GM19023 (cell line): ENCODE data around the gene OSBP2.

ENCODE experiments used
- ATAC-seq: cut with Tn5 transposase; IDR thresholded peaks from one replicate; pipeline ENCODE4 v1.9.1; 2021; ENCODE audit warnings: mild to moderate bottlenecking, moderate library complexity; ENCODE audit not compliant: unreplicated experiment

OSBP2 gene

GRCh38 chr22:30864441-30865420, 170.1 kb downstream of the OSBP2 start:
- ATAC-seq = no peak

GRCh38 chr22:30865656-30866055, 171.0 kb downstream of the OSBP2 start:
- no peak for ATAC-seq

DNA sequence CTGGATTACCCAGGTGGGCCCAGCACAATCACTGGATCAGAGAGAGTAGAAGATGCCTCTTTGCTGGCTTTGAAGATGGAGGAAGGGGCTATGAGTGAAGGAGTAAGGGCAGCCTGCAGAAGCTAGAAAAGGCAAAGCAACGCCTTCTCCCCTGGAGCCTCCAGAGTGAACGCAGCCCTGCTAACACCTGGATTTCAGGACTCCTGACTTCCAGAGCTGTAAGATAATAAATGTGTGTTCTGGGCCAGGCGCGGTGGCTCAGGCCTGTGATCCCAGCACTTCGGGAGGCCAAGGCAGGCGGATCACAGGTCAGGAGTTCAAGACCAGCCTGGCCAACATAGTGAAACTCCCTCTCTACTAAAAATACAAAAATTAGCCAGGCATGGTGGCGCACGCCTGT, 171.5 kb downstream of the OSBP2 start:
- no peak for ATAC-seq

DNA sequence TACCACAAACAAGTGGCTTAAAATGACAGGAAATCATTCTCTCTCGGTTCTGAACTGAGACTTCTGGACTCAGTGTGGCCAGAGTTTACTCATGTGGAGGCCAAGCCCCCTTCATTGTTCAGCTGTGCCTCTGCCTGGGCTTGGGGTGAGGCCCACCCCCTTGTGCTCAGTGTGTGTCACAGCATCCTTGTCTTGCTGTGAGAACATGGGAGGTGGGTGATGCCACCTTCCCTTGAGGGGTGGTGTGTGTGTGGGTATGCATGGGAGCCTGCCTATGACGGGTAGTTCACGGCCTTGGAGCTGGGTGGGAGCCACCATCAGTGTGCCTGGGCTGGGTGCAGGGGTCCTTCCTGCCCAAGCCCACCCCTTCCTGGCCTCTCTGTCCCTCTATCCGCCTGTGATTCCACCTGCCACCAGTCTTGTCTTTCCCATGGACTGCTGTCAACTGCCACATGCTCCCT, 172.2 kb downstream of the OSBP2 start:
- ATAC-seq = no peak

GRCh38 chr22:30867746-30868662, 173.3 kb downstream of the OSBP2 start:
- no peak for ATAC-seq

DNA sequence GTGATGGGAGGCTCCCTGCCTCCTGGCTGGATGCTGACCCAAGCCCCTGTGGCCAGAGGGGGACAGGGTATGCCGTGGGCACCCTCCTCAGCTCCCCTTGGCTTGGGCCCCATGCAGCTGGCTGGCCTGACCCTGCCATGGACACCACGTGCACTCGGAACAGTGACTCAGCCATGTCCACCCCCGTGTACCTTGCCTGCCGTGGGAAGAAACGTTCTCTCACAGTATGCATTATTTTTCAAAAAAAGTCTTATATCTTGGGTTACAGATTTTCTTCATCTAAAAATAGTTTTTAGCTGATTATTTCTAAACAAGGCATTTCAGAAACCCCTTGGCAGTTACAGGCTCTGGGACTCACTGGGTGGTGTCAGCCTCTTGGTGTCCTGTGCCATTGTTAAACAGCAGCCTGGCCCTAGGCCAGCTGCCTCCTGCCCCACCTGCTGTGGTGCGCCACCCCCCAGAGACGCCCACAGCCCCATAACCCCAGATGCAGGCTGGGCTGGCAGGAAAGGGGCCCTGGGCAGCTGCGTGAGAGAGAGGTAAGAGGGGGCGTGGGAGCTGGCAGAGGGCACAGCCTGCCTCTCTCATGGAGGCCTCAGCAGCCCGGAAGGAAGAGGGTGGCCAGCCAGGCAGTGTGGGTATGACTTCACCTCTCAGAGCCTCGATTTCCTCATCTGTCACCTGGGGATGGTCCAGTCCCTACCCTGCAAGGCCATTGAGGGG, 174.2 kb downstream of the OSBP2 start:
- ATAC-seq = no peak

- no peak for ATAC-seq
Observed at GRCh38 chr22:30869667-30870395, 175.2 kb downstream of the OSBP2 start.

DNA sequence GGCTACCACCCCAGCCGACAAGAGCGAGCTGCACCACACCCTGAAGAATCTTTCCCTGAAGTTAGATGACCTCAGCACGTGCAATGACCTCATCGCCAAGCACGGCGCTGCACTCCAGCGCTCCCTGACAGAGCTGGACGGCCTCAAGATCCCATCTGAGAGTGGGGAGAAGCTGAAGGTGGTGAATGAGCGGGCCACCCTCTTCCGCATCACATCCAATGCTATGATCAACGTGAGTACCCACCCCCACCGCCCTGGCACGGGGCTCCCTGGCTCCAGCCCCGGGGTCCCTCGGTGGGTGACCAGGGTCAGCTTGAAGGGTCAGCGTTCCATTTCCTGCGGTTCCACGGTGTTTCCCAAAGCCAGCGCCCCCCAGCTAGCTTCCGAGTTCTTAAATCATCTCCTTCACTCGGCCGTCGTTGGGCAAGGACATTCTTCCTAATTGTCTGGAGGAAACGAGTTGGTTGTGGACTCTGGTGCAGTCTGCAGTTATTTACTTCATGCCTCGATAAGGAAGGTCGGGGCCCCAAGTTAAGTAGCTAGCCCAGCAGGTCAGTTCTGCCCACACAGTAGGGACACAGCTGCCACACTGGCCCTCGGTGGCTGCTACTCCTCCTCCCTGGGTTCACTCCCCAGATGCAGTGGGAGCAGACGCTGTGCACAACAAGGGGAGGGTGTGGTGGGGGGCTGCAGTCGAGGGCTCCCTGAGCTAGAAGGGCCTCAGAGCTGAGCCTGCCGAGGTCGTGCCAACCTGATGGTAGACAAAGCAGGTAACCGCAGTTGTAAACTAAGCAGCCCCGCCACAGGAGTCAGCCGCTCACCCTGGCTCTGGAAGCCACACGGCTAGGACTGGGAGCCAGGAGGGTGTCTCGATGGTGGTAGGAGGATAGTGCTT, 176.0 kb downstream of the OSBP2 start:
- ATAC-seq = no peak

DNA sequence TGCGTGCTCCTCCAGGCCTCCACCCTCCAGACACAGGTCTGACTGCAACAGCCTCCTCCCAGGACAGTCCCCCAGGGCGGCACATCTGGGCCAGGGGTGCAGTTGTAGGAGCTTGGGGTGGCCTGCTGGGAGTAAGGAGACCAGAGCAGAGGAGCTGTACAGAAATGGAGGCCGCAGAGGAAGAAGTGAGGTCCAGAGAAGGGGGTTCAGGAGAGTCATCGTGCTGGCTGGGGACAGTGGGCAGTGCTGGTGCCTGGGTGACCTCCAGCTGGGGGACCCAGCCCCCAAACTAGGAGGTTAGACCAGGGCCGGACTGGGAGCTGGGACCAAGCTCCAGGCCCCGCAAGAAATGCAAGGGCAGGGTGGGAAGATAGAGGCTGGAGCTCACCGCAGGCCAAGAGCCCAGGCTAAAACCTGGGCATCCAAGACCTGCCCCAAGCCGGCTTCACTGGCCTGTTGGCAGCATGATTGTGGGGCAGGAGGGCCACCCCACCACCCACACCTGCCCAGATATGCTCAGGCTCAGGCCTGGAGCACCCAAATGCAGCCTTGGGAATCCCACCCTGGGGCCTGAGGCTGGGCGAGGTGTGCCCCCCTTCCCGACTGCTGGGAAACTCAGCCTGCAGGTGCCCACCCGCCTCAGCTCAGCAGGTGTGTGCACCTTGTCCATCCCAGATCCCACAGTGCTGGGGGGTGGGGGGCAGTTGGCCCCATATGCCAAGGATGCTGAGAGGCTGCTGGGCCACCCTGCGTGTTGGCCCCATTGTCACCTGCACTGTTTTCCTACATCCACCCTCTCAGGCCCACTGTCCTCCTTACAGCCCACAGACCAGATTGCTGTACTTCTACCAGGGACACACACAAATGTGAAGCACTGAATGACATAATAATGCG, 177.0 kb downstream of the OSBP2 start:
- no peak for ATAC-seq

GRCh38 chr22:30872285-30873041, 177.8 kb downstream of the OSBP2 start:
- no peak for ATAC-seq

DNA sequence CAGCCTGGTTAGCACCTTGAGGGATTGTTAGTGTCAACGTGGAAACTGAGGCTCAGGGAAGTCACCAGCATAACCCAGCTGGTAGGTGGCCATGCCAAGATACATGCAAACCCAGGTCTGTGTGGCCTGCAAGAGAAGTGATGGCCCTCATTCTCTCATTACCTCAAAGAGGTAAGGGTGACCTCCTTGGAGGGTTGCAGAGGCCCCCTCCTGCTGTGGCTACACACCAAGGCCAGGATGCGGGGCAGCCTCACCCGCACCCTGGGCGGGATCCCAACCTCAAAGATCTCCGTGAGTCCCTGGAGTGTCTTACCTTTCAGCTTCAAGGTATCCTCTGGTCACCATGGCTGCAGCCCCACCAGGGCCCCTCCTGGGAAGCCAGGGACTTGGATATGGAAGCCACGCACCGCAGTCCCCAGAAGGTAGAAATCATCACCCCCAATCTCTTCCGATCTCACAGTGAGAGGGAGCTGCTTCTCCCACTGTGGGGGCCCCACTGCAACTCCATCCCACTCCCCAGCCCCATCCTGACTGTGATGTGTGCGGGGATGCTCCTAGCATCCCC, 178.5 kb downstream of the OSBP2 start:
- ATAC-seq = no peak

GRCh38 chr22:30873661-30874060, 179.0 kb downstream of the OSBP2 start:
- no peak for ATAC-seq

DNA sequence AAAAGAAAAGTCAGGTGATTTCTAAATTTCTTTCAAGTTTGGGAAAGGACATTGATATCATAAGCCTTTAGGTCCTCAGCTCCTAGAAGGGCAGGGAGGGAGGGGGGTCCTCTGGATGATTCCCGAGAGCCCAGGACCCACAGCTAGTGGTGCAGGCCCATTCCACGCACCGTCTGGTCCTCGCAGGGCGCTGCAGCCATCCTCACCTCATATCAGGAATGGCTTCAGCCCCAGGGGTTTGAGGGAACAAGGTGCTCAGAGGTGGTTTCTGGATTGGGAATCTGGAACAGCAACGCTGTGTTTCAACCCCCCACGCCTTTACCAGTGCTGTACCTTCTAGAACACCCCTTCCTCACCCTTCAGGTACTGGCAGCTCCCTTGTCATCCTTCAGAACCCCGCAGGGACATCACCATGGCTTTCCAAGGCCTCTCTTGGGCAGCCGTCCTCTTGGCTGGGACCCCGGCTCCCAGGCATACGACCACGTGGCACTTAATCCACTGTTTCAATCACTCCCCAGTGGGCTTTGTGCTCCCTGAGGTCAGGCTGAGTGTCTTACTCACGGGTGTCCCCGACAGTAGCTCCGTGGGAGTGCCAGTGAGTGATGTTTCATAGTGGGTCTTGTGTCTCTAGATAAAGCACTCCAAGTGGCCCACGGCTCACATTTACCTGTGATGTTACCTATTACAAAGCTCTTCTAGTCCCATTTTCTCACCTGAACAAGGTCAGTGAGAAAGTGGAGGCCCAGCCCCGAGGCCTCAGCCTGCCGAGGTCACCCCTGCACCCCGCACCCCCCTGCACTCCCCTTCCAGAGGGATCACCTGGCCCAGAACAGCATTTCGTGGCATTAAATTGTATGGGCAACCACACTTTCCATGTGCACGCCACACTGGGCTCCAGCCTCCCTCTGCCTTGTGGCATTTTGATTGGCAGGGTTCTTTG, 180.0 kb downstream of the OSBP2 start:
- no peak for ATAC-seq

DNA sequence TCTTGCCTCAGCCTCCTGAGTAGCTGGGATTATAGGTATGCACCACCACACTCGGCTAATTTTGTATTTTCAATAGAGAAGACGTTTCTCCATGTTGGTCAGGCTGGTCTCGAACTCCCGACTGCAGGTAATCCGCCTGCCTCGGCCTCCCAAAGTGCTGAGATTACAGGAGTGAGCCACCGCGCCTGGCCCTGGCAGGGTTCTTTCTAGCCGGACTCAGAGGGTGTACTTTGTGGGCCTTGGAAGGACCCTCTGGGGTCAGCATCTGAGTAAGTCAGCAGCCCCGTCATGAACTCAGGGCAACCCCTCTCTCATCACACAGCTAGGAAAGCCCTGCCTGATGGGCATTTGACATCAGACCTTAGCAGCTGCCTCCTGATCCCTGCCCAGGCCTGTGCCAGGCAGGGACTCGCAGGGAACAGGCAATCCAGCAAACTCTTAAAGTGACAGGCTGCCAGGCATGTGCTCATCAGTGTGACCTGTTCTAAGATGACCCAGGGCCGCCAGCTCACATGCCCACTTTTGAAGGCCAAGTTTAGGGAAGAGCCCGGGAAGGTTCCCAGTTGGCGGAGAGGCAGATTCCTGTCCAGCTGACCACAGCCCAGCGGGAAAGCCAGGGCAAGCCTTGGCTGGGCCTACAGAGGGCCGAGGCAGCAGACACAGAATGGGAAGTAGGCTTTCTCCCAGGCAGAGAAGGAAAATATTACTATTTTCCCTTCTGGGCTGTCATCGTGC, 181.0 kb downstream of the OSBP2 start:
- ATAC-seq = no peak

- ATAC-seq = no peak
Observed at GRCh38 chr22:30876221-30876751, 181.6 kb downstream of the OSBP2 start.
